Mesenchymal stem cell (in vitro differentiated cells and primary cell): ENCODE results near the gene ITPKC.

Source experiments
- DNase-seq: peaks from one replicate; pipeline ENCODE4 v3.0.0-alpha.2; 2013
- H2AFZ ChIP-seq: one replicate; pipeline ENCODE4 v1.6.1; 2013; ENCODE audit warnings: low read depth, mild to moderate bottlenecking, control low read depth, inconsistent platforms, low read length, moderate library complexity
- H2AK5ac ChIP-seq: 2 replicates; pipeline ENCODE4 v1.6.1; 2013; ENCODE audit warnings: low read length, moderate library complexity, mild to moderate bottlenecking, inconsistent platforms; ENCODE audit not compliant: severe bottlenecking
- H2BK120ac ChIP-seq: one replicate; pipeline ENCODE4 v1.6.1; 2013; ENCODE audit warnings: low read depth, mild to moderate bottlenecking, inconsistent platforms, low read length, moderate library complexity
- H2BK12ac ChIP-seq, 2 experiments: one replicate each; pipeline ENCODE4 v1.6.1; 2013; ENCODE audit warnings: inconsistent platforms in 2 of 2, low read length in 2 of 2, mild to moderate bottlenecking in 2 of 2, moderate library complexity in 2 of 2, control low read depth in 1 of 2
- H2BK15ac ChIP-seq: one replicate; pipeline ENCODE4 v1.6.1; 2013; ENCODE audit warnings: mild to moderate bottlenecking, low read depth, inconsistent platforms; ENCODE audit not compliant: poor library complexity, severe bottlenecking
- H2BK5ac ChIP-seq: 2 replicates; pipeline ENCODE4 v1.6.1; 2013; ENCODE audit warnings: low read depth, mild to moderate bottlenecking, low read length, control low read depth, inconsistent platforms; ENCODE audit not compliant: poor library complexity, severe bottlenecking
- H3K14ac ChIP-seq, 2 experiments: one replicate each; pipeline ENCODE4 v1.6.1; 2013; ENCODE audit warnings: inconsistent platforms in 2 of 2, low read length in 2 of 2, control low read depth in 1 of 2, mild to moderate bottlenecking in 1 of 2, moderate library complexity in 1 of 2
- H3K18ac ChIP-seq, 2 experiments: one replicate each; pipeline ENCODE4 v1.6.1; 2013; ENCODE audit warnings: inconsistent platforms in 2 of 2, low read length in 2 of 2, control low read depth in 1 of 2, low read depth in 1 of 2, mild to moderate bottlenecking in 1 of 2
- H3K23ac ChIP-seq, 2 experiments: one replicate each; pipeline ENCODE4 v1.6.1; 2013; ENCODE audit warnings: inconsistent platforms in 2 of 2, low read length in 2 of 2, mild to moderate bottlenecking in 2 of 2, moderate library complexity in 2 of 2, control low read depth in 1 of 2
- H3K27ac ChIP-seq: 2 replicates; pipeline ENCODE4 v1.5.1; 2013; ENCODE audit warnings: mild to moderate bottlenecking, moderate library complexity, low read length, control low read depth, inconsistent platforms; ENCODE audit not compliant: poor library complexity, severe bottlenecking
- H3K27me3 ChIP-seq, 2 experiments: 2 replicates each; pipeline versions ENCODE4 v1.6.1 to v1.7.0; 2013; ENCODE audit warnings: low read length in 2 of 2, mild to moderate bottlenecking in 2 of 2, moderate library complexity in 2 of 2, control low read depth in 1 of 2, inconsistent platforms in 1 of 2; ENCODE audit not compliant: control insufficient read depth in 1 of 2, insufficient read depth in 1 of 2
- H3K36me3 ChIP-seq, 2 experiments: 2 replicates each; pipeline versions ENCODE4 v1.6.1 to v1.7.0; 2013; ENCODE audit warnings: low read length in 2 of 2, control low read depth in 1 of 2, inconsistent platforms in 1 of 2, low read depth in 1 of 2, mild to moderate bottlenecking in 1 of 2; ENCODE audit not compliant: insufficient read depth in 2 of 2, control insufficient read depth in 1 of 2
- H3K4ac ChIP-seq, 2 experiments: one replicate each; pipeline ENCODE4 v1.6.1; 2013; ENCODE audit warnings: inconsistent platforms in 2 of 2, low read length in 2 of 2, mild to moderate bottlenecking in 2 of 2, moderate library complexity in 2 of 2, control low read depth in 1 of 2, low read depth in 1 of 2
- H3K4me1 ChIP-seq: 2 replicates; pipeline ENCODE4 v1.6.1; 2013; ENCODE audit warnings: low read depth, low read length, control low read depth; ENCODE audit not compliant: control insufficient read depth, insufficient read depth
- H3K4me2 ChIP-seq: 2 replicates; pipeline ENCODE4 v1.6.1; 2013; ENCODE audit warnings: low read length, mild to moderate bottlenecking, inconsistent platforms; ENCODE audit not compliant: poor library complexity, severe bottlenecking
- H3K4me3 ChIP-seq, 2 experiments: 2 replicates each; pipeline versions ENCODE4 v1.5.1 to v1.7.0; 2013; ENCODE audit warnings: low read length in 2 of 2, mild to moderate bottlenecking in 2 of 2, control low read depth in 1 of 2, low read depth in 1 of 2; ENCODE audit not compliant: insufficient read depth in 1 of 2
- H3K79me1 ChIP-seq: replicated peaks from 2 replicates; pipeline ENCODE4 v1.6.1; 2013; ENCODE audit warnings: mild to moderate bottlenecking, control low read depth, low read length, inconsistent platforms; ENCODE audit not compliant: poor library complexity, severe bottlenecking
- H3K9ac ChIP-seq: 2 replicates; pipeline ENCODE4 v1.7.0; 2013; ENCODE audit warnings: mild to moderate bottlenecking, low read length, moderate library complexity
- H3K9me3 ChIP-seq: 2 replicates; pipeline ENCODE4 v1.7.0; 2013; ENCODE audit warnings: mild to moderate bottlenecking, low read length; ENCODE audit not compliant: control insufficient read depth
- H4K8ac ChIP-seq: one replicate; pipeline ENCODE4 v1.6.1; 2013; ENCODE audit warnings: inconsistent platforms, mild to moderate bottlenecking, low read length, moderate library complexity
- H4K91ac ChIP-seq: one replicate; pipeline ENCODE4 v1.6.1; 2013; ENCODE audit warnings: mild to moderate bottlenecking, low read length, inconsistent platforms
- WGBS: methylation state at CpG from one replicate; pipeline ENCODE4 v1.1.7; 2013; ENCODE audit warnings: mixed read lengths; 5-methylcytosine and 5-hydroxymethylcytosine counted together

ITPKC gene

DNA sequence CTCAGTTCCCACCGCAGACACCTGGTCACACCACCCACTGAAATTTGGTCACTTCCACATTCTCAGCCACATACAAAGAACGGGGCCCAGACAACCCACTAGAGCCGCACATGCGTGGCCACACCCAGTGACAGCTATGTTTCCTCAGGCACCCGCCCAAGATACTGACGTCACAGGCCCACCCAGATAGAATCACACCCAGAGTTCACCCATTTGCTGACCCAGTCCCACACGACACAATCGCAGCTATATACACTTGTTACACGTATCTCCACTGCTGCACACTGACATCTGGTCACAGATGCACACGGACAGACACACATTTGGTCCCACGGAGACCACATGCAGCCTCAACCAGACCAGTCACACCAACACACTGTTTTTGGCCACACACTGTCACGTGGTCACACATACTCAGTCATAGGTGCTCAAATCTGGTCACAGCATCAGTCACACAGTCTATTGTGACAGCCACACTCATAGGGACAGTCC, 29.3 kb upstream of the ITPKC start:
- no peak for DNase-seq
- Histone ChIP-seq H4K91ac (no peak overlapping the region), H2BK12ac (no peak overlapping the region), H3K9me3 (no peaks in the 10 kb centered on the region), H2BK120ac (no peak overlapping the region), H3K14ac (peak overlapping the region in 1 of 2 experiments; percentile 3), H2AFZ (no peak overlapping the region), H3K9ac (peak overlapping the region; percentile 40), H3K23ac (peak overlapping the region in 1 of 2 experiments; percentile 41), H2AK5ac (no peak overlapping the region), H3K4me3 (peak overlapping the region in 1 of 2 experiments; percentile 84), H2BK15ac (no peak overlapping the region), H3K4me1 (peaks cover 26% of the 10 kb centered on the region), H3K79me1 (peaks cover 24% of the 10 kb centered on the region), H3K27me3 (no peaks in the 10 kb centered on the region), H3K4ac (no peak overlapping the region), H3K27ac (no peak overlapping the region), H3K4me2 (no peak overlapping the region), H2BK5ac (no peak overlapping the region), H4K8ac (no peak overlapping the region), H3K18ac (no peak overlapping the region), H3K36me3 (peaks cover 41 to 60% of the 10 kb centered on the region in 2 experiments)
- 95% methylated on average over 12 of the region's 12 CpGs for WGBS

DNA sequence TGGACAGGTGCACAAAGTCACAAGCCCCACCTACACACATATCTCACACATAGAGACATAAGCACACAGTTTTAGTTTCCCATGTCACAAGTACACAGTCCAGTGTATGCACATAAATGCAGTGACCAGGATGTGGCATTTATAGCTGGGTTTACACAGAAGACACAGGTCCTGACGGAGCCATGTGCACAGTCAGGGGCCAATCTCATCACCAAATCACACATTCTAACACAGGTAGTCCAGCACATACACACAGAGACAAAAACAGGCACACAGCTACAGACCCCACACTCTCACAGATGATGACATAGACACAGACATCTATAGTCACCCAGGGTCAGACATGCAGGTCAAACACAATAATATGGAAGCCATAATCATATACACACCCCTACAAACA, 28.6 kb upstream of the ITPKC start:
- H3K4ac ChIP-seq: no peak overlapping the region
- H2AK5ac ChIP-seq: no peak overlapping the region
- no peaks in the 10 kb centered on the region for H3K27me3 ChIP-seq
- peaks cover 26% of the 10 kb centered on the region for H3K4me1 ChIP-seq
- 86% methylated on average over 1 of the region's 1 CpG for WGBS
- H3K27ac ChIP-seq: no peak overlapping the region
- H3K4me2 ChIP-seq: no peak overlapping the region
- no peak overlapping the region for H3K23ac ChIP-seq
- no peak overlapping the region for H2AFZ ChIP-seq
- H3K9ac ChIP-seq: peak overlapping the region; percentile 94
- H3K4me3 ChIP-seq: peak overlapping the region in 1 of 2 experiments; percentile 84
- no peak overlapping the region for H2BK5ac ChIP-seq
- H4K8ac ChIP-seq: no peak overlapping the region
- peak overlapping the region in 1 of 2 experiments; percentile 23 for H2BK12ac ChIP-seq
- no peak overlapping the region for H3K18ac ChIP-seq
- H3K9me3 ChIP-seq: no peaks in the 10 kb centered on the region
- H2BK120ac ChIP-seq: no peak overlapping the region
- no peak overlapping the region for H3K14ac ChIP-seq
- no peak overlapping the region for H2BK15ac ChIP-seq
- no peak for DNase-seq
- peaks cover 18% of the 10 kb centered on the region for H3K79me1 ChIP-seq
- H4K91ac ChIP-seq: no peak overlapping the region
- H3K36me3 ChIP-seq: peaks cover 37 to 60% of the 10 kb centered on the region in 2 experiments

DNA sequence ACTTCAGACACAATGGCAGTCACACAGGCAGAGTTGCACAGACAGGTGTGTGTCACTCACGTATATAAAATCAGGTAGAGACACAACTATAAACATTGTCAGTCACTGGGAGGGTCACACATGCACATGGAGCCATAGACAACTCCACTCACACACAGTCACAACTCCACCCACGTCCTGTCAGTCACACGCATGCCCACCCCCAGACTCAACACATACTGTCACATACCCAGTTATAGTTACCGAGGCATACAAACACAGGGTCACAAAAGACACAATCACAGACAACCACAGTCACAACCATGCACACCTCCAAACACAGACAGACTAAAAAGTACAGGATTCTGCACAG, 27.9 kb upstream of the ITPKC start:
- no peak overlapping the region for H3K4ac ChIP-seq
- peak overlapping the region; percentile 95 for H3K4me2 ChIP-seq
- no peak overlapping the region for H3K18ac ChIP-seq
- H3K36me3 ChIP-seq: peaks cover 34 to 60% of the 10 kb centered on the region in 2 experiments
- H4K91ac ChIP-seq: no peak overlapping the region
- H3K9ac ChIP-seq: peak overlapping the region; percentile 94
- no peak overlapping the region for H2BK5ac ChIP-seq
- DNase-seq: no peak
- no peak overlapping the region for H2AFZ ChIP-seq
- no peak overlapping the region for H2BK15ac ChIP-seq
- no peaks in the 10 kb centered on the region for H3K27me3 ChIP-seq
- no peak overlapping the region for H3K27ac ChIP-seq
- H4K8ac ChIP-seq: no peak overlapping the region
- H2BK120ac ChIP-seq: no peak overlapping the region
- H3K23ac ChIP-seq: peak overlapping the region in 1 of 2 experiments; percentile 84
- peaks cover 26% of the 10 kb centered on the region for H3K4me1 ChIP-seq
- H2AK5ac ChIP-seq: no peak overlapping the region
- H2BK12ac ChIP-seq: peak overlapping the region in 1 of 2 experiments; percentile 18
- H3K4me3 ChIP-seq: peak overlapping the region in 1 of 2 experiments; percentile 84
- peaks cover 18% of the 10 kb centered on the region for H3K79me1 ChIP-seq
- H3K14ac ChIP-seq: peak overlapping the region in 1 of 2 experiments; percentile 99
- WGBS: 82% methylated on average over 4 of the region's 4 CpGs
- no peaks in the 10 kb centered on the region for H3K9me3 ChIP-seq

DNA sequence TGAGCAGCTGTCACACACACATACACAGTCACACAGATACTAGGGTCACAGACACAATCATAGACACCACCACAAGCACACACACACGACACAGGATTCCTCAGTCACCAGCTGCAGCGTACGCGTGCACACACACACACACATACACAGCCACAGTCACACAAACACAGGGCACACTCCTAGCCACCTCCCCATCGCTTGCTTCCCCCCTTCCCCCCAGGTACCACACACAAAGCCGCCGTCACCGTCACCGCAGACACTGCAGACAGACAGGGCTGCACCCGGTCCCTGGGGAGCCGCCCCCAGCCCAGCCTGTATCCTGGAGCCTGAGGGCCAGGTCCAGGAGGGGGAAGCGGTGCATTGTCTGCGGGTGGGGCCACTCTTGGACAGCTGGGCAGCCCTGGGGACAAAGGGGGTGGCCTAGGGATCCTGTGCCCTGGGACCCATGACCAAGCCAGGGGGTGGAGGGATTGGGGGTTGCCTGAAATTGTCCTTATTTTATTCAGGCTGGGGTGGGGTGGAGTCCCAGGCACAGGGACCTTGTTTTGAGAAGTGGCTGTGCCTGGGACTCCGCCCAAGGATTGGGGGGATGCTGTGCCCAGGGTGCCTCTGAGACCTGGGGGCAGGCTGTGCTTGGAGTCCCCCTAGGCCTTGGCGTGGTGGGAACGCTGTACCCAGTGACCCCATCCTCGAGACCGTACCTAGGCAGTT, 27.4 kb upstream of the ITPKC start:
- H2AK5ac ChIP-seq: peak overlapping the region; percentile 86
- H3K79me1 ChIP-seq: peaks cover 18% of the 10 kb centered on the region
- H3K27me3 ChIP-seq: no peaks in the 10 kb centered on the region
- H3K4me2 ChIP-seq: peak overlapping the region; percentile 95
- 18% methylated on average over 16 of the region's 18 CpGs for WGBS
- H3K27ac ChIP-seq: no peak overlapping the region
- H3K14ac ChIP-seq: peak overlapping the region; percentile 19 to 99
- peaks cover 37 to 60% of the 10 kb centered on the region in 2 experiments for H3K36me3 ChIP-seq
- H2BK5ac ChIP-seq: no peak overlapping the region
- peak overlapping the region; percentile 65 to 97 for H3K18ac ChIP-seq
- H3K9me3 ChIP-seq: no peaks in the 10 kb centered on the region
- H2BK12ac ChIP-seq: peak overlapping the region in 1 of 2 experiments; percentile 84
- peak overlapping the region; percentile 91 for H4K91ac ChIP-seq
- H3K9ac ChIP-seq: peak overlapping the region; percentile 94
- peak; percentile 30 for DNase-seq
- H2BK15ac ChIP-seq: peak overlapping the region; percentile 60
- peak overlapping the region; percentile 87 to 88 for H3K4ac ChIP-seq
- peaks cover 24% of the 10 kb centered on the region for H3K4me1 ChIP-seq
- H2BK120ac ChIP-seq: peak overlapping the region; percentile 34
- peak overlapping the region; percentile 85 for H4K8ac ChIP-seq
- H2AFZ ChIP-seq: no peak overlapping the region
- H3K23ac ChIP-seq: peak overlapping the region in 1 of 2 experiments; percentile 84
- peak overlapping the region; percentile 72 to 84 for H3K4me3 ChIP-seq
